ENCODE measurements around the gene FAM72B. TPM values are rescaled to one million over a fixed set of nuclear protein-coding genes. Genes with fewer than 3 reads are reported as not detected.
"Not testable (repeated sequence)": the region's sequence is repeated elsewhere in the genome, so short reads cannot be mapped to it uniquely, and the experiment has no call there.

The FAM72B gene
- total and polyA plus RNA-seq, 7 donors = 0.16 to 2.6 (median 0.48) TPM; not detected in 1

GRCh38 chr1:121156958-121157603, 27.1 kb downstream of the FAM72B start:
- H3K9me3 ChIP-seq; H3K27me3 ChIP-seq; intact Hi-C loops (cut with DNase I); H3K27ac ChIP-seq; H3K36me3 ChIP-seq; DNase-seq; H3K4me3 ChIP-seq; H3K4me1 ChIP-seq: not testable (repeated sequence)
- WGBS, 2 donors = no CpG with 5 or more reads among the region's 4 CpGs

- not testable (repeated sequence) for H3K27ac ChIP-seq
These were observed 28.3 kb downstream of the FAM72B start for GRCh38 chr1:121155671-121156358.

DNA sequence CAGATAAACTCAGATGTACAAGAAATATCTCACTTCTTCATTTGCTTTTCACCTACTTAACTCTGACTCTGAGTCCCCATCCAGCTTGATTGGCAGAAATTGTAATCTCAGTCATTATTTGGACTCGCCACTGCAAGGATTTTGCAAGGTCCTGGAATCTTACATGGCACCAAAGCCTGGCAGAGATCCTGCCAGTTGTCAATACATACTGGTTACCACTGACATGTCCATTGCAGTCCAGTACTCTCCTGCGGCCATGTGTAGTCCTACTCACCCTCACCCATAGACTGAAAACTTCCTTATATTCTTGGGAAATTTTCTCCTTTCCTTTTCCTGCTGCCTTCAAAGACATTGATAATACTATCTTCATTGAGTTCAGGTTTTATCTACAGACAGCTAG, 29.3 kb downstream of the FAM72B start:
- H3K4me3 ChIP-seq; H3K27me3 ChIP-seq; H3K4me1 ChIP-seq; H3K27ac ChIP-seq; intact Hi-C loops (cut with DNase I); H3K9me3 ChIP-seq; DNase-seq; H3K36me3 ChIP-seq: not testable (repeated sequence)
- 86 to 94% methylated on average over 1 of the region's 2 CpGs for WGBS, 2 donors

More at GRCh38 chr1:121155671-121156358, 28.3 kb downstream of the FAM72B start:
- H3K4me1 ChIP-seq; DNase-seq; H3K9me3 ChIP-seq; intact Hi-C loops (cut with DNase I); H3K4me3 ChIP-seq; H3K36me3 ChIP-seq; H3K27me3 ChIP-seq: not testable (repeated sequence)
- 91 to 92% methylated on average over 6 of the region's 6 CpGs for WGBS, 2 donors

DNA sequence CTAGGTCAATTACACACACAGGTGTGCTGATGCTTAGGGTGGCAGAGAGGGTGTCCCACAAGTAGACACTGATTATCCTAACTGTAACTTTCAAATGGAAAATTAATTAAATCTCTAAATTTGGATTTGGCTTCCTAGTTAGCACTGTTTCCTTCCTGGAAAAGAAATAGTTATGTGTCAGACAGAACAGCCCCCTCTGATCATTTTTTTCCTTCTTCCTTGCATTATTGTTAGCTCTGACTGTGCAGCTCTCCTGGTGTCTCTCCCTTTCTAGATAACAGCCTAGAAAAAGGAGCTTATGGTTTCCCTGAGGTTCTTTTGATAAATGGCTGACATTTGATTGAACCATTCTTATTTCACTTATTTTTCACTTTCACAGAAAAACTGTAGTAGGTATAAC, 31.4 kb downstream of the FAM72B start:
- H3K4me1 ChIP-seq; H3K27ac ChIP-seq; H3K36me3 ChIP-seq; H3K27me3 ChIP-seq; intact Hi-C loops (cut with DNase I); H3K4me3 ChIP-seq; H3K9me3 ChIP-seq; DNase-seq: not testable (repeated sequence)

DNA sequence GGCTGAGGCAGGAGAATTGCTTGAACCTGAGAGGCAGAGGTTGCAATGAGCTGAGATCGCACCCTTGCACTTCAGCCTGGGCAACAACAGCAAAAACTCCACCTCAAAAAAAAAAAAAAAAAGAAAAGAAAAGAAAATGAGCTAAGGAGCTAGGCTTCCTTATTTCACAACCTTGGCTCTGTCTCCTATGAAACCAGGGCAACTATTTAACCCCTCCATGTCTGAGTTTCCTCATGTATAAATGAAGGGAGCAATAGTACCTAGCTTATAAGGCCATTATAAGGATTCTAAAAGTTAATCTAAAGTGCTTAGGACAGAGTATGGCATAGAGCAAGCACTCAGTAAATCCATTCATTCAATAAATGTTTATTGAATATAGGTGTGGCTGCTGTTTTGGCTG, 32.8 kb downstream of the FAM72B start:
- H3K27ac ChIP-seq; DNase-seq; H3K27me3 ChIP-seq; intact Hi-C loops (cut with DNase I); H3K4me1 ChIP-seq; H3K36me3 ChIP-seq; H3K9me3 ChIP-seq; H3K4me3 ChIP-seq: not testable (repeated sequence)
- WGBS, 2 donors = 60 to 79% methylated on average over 1 of the region's 1 CpG

GRCh38 chr1:121148489-121149190, 35.5 kb downstream of the FAM72B start:
- DNase-seq; intact Hi-C loops (cut with DNase I); H3K27me3 ChIP-seq; H3K9me3 ChIP-seq; H3K27ac ChIP-seq; H3K4me3 ChIP-seq; H3K4me1 ChIP-seq; H3K36me3 ChIP-seq: not testable (repeated sequence)
- WGBS, 2 donors = 0% methylated on average over 2 of the region's 9 CpGs

DNA sequence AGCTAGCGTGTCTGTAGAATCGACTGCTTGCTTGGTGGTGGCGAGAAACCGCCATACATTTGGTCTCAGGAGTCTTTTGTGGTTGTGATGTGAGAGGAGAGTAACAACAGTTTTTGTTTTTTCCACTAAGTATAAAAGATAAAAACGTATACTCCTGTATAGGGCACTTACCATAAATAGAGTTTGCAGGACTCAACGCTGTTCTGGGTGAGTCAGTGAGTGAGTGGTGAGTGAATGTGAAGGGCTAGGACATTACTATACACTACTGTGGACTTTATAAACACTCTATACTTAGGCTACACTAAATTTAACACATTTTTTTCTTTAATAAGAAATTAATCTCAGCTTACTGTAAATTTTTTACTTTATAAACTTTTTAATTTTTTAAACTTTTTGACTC, 43.7 kb downstream of the FAM72B start:
- H3K9me3 ChIP-seq; intact Hi-C loops (cut with DNase I); H3K4me1 ChIP-seq; H3K36me3 ChIP-seq; DNase-seq; H3K27me3 ChIP-seq; H3K4me3 ChIP-seq; H3K27ac ChIP-seq: not testable (repeated sequence)
- no CpG with 5 or more reads among the region's 6 CpGs for WGBS, 2 donors

DNA sequence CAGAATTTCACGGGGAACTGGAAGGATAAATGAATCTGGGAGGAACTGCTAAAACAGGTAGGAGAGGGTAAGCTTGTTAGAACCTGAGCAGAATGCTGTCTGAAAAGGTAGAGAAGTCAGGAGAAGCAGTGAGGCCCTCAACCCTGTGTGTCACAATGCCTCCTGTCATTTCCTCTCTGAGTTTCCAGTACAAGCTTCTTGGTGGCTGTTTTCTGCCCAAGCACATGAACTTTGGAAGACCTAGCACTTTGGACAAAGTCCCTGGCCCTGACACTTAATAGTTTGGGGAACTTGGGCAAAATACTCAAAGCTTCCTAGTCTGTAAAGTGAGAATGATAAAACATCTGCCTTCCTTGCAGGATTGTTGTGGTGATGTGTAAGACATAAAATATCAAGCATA, 52.6 kb downstream of the FAM72B start:
- H3K4me3 ChIP-seq; H3K27ac ChIP-seq; intact Hi-C loops (cut with DNase I); DNase-seq; H3K9me3 ChIP-seq; H3K27me3 ChIP-seq; H3K36me3 ChIP-seq; H3K4me1 ChIP-seq: not testable (repeated sequence)
- no CpG with 5 or more reads among the region's 1 CpG for WGBS, 2 donors

DNA sequence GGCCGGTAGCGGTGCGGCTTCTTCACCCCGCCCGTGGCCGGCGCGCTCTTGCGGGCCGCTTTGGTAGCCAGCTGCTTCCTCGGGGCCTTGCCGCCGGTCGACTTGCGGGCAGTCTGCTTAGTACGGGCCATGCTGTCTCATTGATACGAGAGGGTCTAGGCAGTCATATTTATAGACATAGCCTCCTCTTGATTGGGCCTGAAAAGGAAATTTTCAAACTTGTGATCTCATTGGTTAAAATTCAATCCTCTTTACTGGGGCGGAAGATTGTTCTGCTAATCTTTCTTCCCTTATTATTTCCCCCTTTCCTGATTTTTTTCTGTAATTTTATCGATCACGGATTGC, 65.7 kb downstream of the FAM72B start:
- H3K27me3 ChIP-seq; H3K36me3 ChIP-seq; H3K9me3 ChIP-seq; DNase-seq; H3K4me1 ChIP-seq; intact Hi-C loops (cut with DNase I): not testable (repeated sequence)
- 12 to 19% methylated on average over 17 of the region's 20 CpGs for WGBS, 2 donors
- Histone ChIP-seq H3K4me3 (peak overlapping the region in 3 of 4 donors; percentile 35 to 51 (median 44)), H3K27ac (peak overlapping the region; percentile 75 to 82 (median 79))
- TF ChIP-seq POLR2AphosphoS5 (IDR thresholded peaks at IDR 0.05) = peak in 1 of 4 donors; percentile 31

Other genes starting within 250 kb of the FAM72B start
- 10 to 100 TPM; 20.9 to 26.0 (median 23.9) TPM for gene SRGAP2C, start 635 bp upstream of the FAM72B start, total RNA-seq
- gene SRGAP2C, start 635 bp upstream of the FAM72B start, polyA plus RNA-seq = 1 to 10 TPM in 2 of 3 donors, under 1 TPM in 1; 0.92 to 3.2 (median 1.2) TPM

All from sigmoid colon (tissue), 7 donors.